ENCODE data around the gene CLCNKB.
A peak's percentile ranks its signal among the peaks of the same experiment; 100 is the strongest.

Gene CLCNKB

GRCh38 chr1:16073490-16074119 is 30.0 kb downstream of the CLCNKB start, which contains the start of gene FAM131C:
Gene FAM131C, minus strand, starts transcription at chr1:16073651. Its CDS starts 209 bp downstream, at chr1:16073442.
- no peak for TF ChIP-seq CTCF (IDR thresholded peaks at IDR 0.05; ENCODE audit: low read depth, low read length, missing control alignments)
- peak within 1 kb of the TSS; percentile 34 for H3K4me3 ChIP-seq (ENCODE audit: low read depth, low read length)
- no peak for DNase-seq (ENCODE audit: low read depth)
- in situ Hi-C loops (cut with HindIII; ENCODE audit: low sequenced_read_pairs), result no loop called here

- no peak overlapping the region for H3K4me3 ChIP-seq (ENCODE audit: low read depth, low read length)
- in situ Hi-C loops (cut with HindIII; ENCODE audit: low sequenced_read_pairs), result no loop called here
- DNase-seq (ENCODE audit: low read depth), result no peak
- no peak for TF ChIP-seq CTCF (IDR thresholded peaks at IDR 0.05; ENCODE audit: low read depth, low read length, missing control alignments)
Measured at GRCh38 chr1:16074217-16074616, 30.6 kb downstream of the CLCNKB start.

GRCh38 chr1:16075337-16076030 is 31.9 kb downstream of the CLCNKB start:
- no peak overlapping the region for H3K4me3 ChIP-seq (ENCODE audit: low read depth, low read length)
- no peak for DNase-seq (ENCODE audit: low read depth)
- TF ChIP-seq CTCF (IDR thresholded peaks at IDR 0.05; ENCODE audit: low read depth, low read length, missing control alignments), result no peak
- in situ Hi-C loops (cut with HindIII; ENCODE audit: low sequenced_read_pairs), result no loop called here

- DNase-seq (ENCODE audit: low read depth), result peak; percentile 51
- in situ Hi-C loops (cut with HindIII; ENCODE audit: low sequenced_read_pairs), result no loop called here
- TF ChIP-seq CTCF (IDR thresholded peaks at IDR 0.05; ENCODE audit: low read depth, low read length, missing control alignments), result no peak
- H3K4me3 ChIP-seq (ENCODE audit: low read depth, low read length), result no peak overlapping the region
Measured at GRCh38 chr1:16076031-16076864, 32.7 kb downstream of the CLCNKB start.

DNA sequence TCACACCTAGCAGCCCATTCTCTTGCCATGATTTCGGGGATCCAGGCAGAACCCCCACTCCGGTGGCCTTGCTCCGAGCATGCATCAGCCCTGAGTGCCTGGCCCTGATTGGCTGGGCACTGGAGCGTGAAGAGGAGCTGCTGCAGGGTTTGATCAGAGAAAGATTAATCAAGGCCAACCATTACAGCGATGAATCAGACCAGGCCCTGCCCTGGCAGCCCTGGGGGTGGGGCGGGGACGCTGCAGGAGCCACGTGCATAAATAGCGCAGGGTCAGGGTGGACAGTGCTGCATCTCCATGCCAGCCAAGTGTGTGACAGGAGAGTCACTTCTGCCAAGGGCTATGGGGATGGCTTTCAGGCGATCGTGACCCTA is 33.3 kb downstream of the CLCNKB start:
- no peak for TF ChIP-seq CTCF (IDR thresholded peaks at IDR 0.05; ENCODE audit: low read depth, low read length, missing control alignments)
- no peak for DNase-seq (ENCODE audit: low read depth)
- in situ Hi-C loops (cut with HindIII; ENCODE audit: low sequenced_read_pairs), result no loop called here
- H3K4me3 ChIP-seq (ENCODE audit: low read depth, low read length), result no peak overlapping the region

DNA sequence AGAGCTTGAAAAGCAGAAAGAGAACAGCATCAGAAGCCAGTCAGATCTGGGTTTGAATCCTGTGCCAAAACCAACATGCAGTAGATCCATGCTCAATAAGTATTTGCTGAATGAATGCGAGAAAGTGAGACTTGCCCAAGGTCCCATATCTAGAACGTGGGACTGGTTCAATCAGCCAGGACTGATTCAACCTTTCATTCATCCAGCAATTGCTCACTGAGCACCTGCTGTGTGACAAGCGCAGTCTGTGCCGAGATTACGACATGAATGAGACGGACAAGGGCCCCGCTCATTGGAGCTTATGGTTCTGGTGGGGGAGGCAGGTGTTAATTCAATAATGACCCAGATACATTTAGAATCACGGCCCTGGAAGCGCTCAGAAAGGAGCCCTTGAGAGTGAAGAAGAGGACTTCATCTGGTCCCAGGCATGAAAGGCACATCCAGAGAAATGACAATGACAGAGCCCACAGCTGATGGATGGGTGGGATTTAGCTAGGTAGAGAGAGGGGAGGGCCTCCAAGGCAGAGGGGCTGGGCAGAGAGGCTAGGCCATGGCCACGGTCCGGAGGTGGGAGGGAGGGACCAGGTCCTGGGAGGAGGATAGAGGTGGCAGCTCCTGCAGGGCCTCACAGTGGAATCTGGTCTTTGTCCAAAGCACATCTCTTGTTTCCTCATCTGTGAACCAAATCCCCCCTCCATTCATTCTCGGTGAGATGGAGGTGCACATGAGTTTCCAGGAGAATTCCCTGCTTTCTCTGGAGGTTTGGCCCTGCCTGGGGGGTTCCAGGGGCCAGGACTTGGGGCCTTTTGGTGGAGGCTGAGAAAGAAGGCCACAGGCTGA is 34.0 kb downstream of the CLCNKB start:
- in situ Hi-C loops (cut with HindIII; ENCODE audit: low sequenced_read_pairs), result no loop called here
- no peak for DNase-seq (ENCODE audit: low read depth)
- no peak for TF ChIP-seq CTCF (IDR thresholded peaks at IDR 0.05; ENCODE audit: low read depth, low read length, missing control alignments)
- no peak overlapping the region for H3K4me3 ChIP-seq (ENCODE audit: low read depth, low read length)
